Panc1 (cell line): Measurements from ENCODE around the gene PPP1CC.

ENCODE experiments used
- POLR2AphosphoS5 ChIP-seq: IDR thresholded peaks from 2 replicates; pipeline ENCODE4 v1.6.1; 2012; ENCODE audit warnings: mild to moderate bottlenecking, low read depth, low read length, moderate library complexity
- SIN3A ChIP-seq: IDR thresholded peaks from 2 replicates; pipeline ENCODE4 v1.6.1; 2012; ENCODE audit warnings: low read depth, mild to moderate bottlenecking, low read length, moderate library complexity, borderline replicate concordance; ENCODE audit not compliant: insufficient read depth
- TCF7L2 ChIP-seq: IDR thresholded peaks from 2 replicates; pipeline ENCODE4 v1.6.1; 2011; ENCODE audit warnings: mild to moderate bottlenecking, low read depth, low read length, inconsistent platforms
- TF ChIP-seq, protein P1 (sequence below): fragments of 450-650 bp; IDR thresholded peaks from 2 replicates; pipeline ENCODE4 v1.5.1; 2017; ENCODE audit warnings: mild to moderate bottlenecking
- TF ChIP-seq, protein P2 (sequence below), 2 experiments: IDR thresholded peaks; 2 replicates each; pipeline ENCODE4 v1.6.1; 2011 to 2012; ENCODE audit warnings: low read depth in 2 of 2, control low read depth in 1 of 2, low read length in 1 of 2, mild to moderate bottlenecking in 1 of 2, moderate library complexity in 1 of 2; ENCODE audit not compliant: insufficient read depth in 1 of 2

DNA sequence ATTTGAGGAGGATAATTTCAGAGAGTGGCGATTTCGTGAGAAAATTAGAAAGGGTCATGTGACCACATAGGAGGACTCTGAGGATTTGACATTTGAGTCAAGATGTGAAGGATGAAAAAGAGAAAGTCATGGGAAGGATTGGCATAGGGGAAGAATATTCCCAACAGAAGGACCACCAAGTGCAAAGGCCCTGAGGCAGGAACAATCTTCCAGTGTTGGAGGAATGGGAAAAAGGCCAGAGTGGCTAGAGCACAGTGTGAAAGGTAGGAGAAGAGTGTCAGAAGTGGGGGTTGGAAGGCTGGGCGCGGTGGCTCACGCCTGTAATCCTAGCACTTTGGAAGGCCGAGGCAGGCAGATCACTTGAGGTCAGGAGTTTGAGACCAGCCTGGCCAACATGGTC, 3.9 kb upstream of the PPP1CC start:
- TF ChIP-seq, protein P1, sequence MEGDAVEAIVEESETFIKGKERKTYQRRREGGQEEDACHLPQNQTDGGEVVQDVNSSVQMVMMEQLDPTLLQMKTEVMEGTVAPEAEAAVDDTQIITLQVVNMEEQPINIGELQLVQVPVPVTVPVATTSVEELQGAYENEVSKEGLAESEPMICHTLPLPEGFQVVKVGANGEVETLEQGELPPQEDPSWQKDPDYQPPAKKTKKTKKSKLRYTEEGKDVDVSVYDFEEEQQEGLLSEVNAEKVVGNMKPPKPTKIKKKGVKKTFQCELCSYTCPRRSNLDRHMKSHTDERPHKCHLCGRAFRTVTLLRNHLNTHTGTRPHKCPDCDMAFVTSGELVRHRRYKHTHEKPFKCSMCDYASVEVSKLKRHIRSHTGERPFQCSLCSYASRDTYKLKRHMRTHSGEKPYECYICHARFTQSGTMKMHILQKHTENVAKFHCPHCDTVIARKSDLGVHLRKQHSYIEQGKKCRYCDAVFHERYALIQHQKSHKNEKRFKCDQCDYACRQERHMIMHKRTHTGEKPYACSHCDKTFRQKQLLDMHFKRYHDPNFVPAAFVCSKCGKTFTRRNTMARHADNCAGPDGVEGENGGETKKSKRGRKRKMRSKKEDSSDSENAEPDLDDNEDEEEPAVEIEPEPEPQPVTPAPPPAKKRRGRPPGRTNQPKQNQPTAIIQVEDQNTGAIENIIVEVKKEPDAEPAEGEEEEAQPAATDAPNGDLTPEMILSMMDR, result no peak
- no peak for TF ChIP-seq POLR2AphosphoS5
- no peak for TF ChIP-seq TCF7L2
- TF ChIP-seq SIN3A, result no peak
- TF ChIP-seq, protein P2, sequence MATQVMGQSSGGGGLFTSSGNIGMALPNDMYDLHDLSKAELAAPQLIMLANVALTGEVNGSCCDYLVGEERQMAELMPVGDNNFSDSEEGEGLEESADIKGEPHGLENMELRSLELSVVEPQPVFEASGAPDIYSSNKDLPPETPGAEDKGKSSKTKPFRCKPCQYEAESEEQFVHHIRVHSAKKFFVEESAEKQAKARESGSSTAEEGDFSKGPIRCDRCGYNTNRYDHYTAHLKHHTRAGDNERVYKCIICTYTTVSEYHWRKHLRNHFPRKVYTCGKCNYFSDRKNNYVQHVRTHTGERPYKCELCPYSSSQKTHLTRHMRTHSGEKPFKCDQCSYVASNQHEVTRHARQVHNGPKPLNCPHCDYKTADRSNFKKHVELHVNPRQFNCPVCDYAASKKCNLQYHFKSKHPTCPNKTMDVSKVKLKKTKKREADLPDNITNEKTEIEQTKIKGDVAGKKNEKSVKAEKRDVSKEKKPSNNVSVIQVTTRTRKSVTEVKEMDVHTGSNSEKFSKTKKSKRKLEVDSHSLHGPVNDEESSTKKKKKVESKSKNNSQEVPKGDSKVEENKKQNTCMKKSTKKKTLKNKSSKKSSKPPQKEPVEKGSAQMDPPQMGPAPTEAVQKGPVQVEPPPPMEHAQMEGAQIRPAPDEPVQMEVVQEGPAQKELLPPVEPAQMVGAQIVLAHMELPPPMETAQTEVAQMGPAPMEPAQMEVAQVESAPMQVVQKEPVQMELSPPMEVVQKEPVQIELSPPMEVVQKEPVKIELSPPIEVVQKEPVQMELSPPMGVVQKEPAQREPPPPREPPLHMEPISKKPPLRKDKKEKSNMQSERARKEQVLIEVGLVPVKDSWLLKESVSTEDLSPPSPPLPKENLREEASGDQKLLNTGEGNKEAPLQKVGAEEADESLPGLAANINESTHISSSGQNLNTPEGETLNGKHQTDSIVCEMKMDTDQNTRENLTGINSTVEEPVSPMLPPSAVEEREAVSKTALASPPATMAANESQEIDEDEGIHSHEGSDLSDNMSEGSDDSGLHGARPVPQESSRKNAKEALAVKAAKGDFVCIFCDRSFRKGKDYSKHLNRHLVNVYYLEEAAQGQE (IDR thresholded peaks at IDR 0.05; ENCODE audit: insufficient read depth in 1 of 2, low read depth in 2 of 2, low read length in 1 of 2), result no peak
